GM18861 (cell line): ENCODE results near the gene APOBEC4.
"Not testable (repeated sequence)": the region's sequence is repeated elsewhere in the genome, so short reads cannot be mapped to it uniquely, and the experiment has no call there.

Experiments
- ATAC-seq: cut with Tn5 transposase; IDR thresholded peaks from one replicate; pipeline ENCODE4 v1.9.1; 2021; ENCODE audit not compliant: unreplicated experiment

APOBEC4 gene

GRCh38 chr1:183652547-183653461 lies at the start of gene APOBEC4:
Gene APOBEC4, minus strand, starts transcription at chr1:183653316. Its CDS starts 4,535 bp downstream, at chr1:183648781.
- no peak for ATAC-seq

- ATAC-seq: no peak
Measured at GRCh38 chr1:183702813-183703198, 49.7 kb upstream of the APOBEC4 start.

GRCh38 chr1:183702087-183702812 lies 49.1 kb upstream of the APOBEC4 start:
- no peak for ATAC-seq

GRCh38 chr1:183699616-183700160 lies 46.6 kb upstream of the APOBEC4 start:
- no peak for ATAC-seq

GRCh38 chr1:183697814-183698590 lies 44.9 kb upstream of the APOBEC4 start:
- ATAC-seq: no peak

- no peak for ATAC-seq
Measured at GRCh38 chr1:183696981-183697380, 43.9 kb upstream of the APOBEC4 start.

- ATAC-seq: no peak
Measured at GRCh38 chr1:183694755-183695154, 41.6 kb upstream of the APOBEC4 start.

GRCh38 chr1:183694066-183694465 lies 41.0 kb upstream of the APOBEC4 start:
- ATAC-seq: no peak

- ATAC-seq: no peak
Measured at GRCh38 chr1:183693521-183693920, 40.4 kb upstream of the APOBEC4 start.

GRCh38 chr1:183689762-183690204 lies 36.7 kb upstream of the APOBEC4 start:
- peak; percentile 89 for ATAC-seq

GRCh38 chr1:183688341-183689060 lies 35.4 kb upstream of the APOBEC4 start:
- ATAC-seq: no peak

- no peak for ATAC-seq
Measured at GRCh38 chr1:183687546-183688304, 34.6 kb upstream of the APOBEC4 start.

- ATAC-seq: no peak
Measured at GRCh38 chr1:183686229-183686628, 33.1 kb upstream of the APOBEC4 start.

- ATAC-seq: peak; percentile 42
Measured at GRCh38 chr1:183685112-183685713, 32.1 kb upstream of the APOBEC4 start.

- ATAC-seq: not testable (repeated sequence)
Measured at GRCh38 chr1:183679363-183679762, 26.2 kb upstream of the APOBEC4 start.

- no peak for ATAC-seq
Measured at GRCh38 chr1:183678819-183679218, 25.7 kb upstream of the APOBEC4 start.

GRCh38 chr1:183676586-183677189 lies 23.6 kb upstream of the APOBEC4 start:
- no peak for ATAC-seq

GRCh38 chr1:183675883-183676585 lies 22.9 kb upstream of the APOBEC4 start:
- ATAC-seq: no peak
